WTC11 (cell line): Measurements from ENCODE around the gene DISC1. TPM values are rescaled to one million over a fixed set of nuclear protein-coding genes. Genes with fewer than 3 reads are reported as not detected.

ENCODE experiments used
- ATAC-seq: fragments of 200-7000 bp; cut with Tn5 transposase; 2 replicates; pipeline ENCODE4 v1.10.0; 2021; ENCODE audit warnings: mild to moderate bottlenecking, moderate library complexity
- CTCF ChIA-PET: fragments of 300-600 bp; sonication (Branson Sonifier 250); formaldehyde crosslinking; loops from one replicate; lab custom pipeline; 2021; ENCODE audit warnings: antibody characterized with exemption; lab: Charles Lee
- POLR2A ChIA-PET: fragments of 350-600 bp; sonication (Branson Sonifier 250); formaldehyde crosslinking; loops from one replicate; lab custom pipeline; 2021; ENCODE audit warnings: antibody characterized with exemption; lab: Charles Lee
- DNase-seq: peaks from one replicate; pipeline ENCODE4 v3.0.0; 2021; ENCODE audit warnings: low spot score
- H3K27ac Mint-ChIP-seq: 2 replicates; pipeline ENCODE4 v1.8.0; 2021; ENCODE audit warnings: mixed read lengths
- H3K27me3 Mint-ChIP-seq: 2 replicates; pipeline ENCODE4 v1.8.0; 2021; ENCODE audit warnings: low read depth, mild to moderate bottlenecking, moderate library complexity, mixed read lengths
- H3K36me3 Mint-ChIP-seq: 2 replicates; pipeline ENCODE4 v1.8.0; 2021; ENCODE audit warnings: mixed read lengths
- H3K4me1 Mint-ChIP-seq: 2 replicates; pipeline ENCODE4 v1.8.0; 2022; ENCODE audit warnings: mixed read lengths
- H3K4me3 Mint-ChIP-seq: 2 replicates; pipeline ENCODE4 v1.8.0; 2021; ENCODE audit warnings: mild to moderate bottlenecking, moderate library complexity, mixed read lengths
- H3K9me3 Mint-ChIP-seq: 2 replicates; pipeline ENCODE4 v1.8.0; 2021; ENCODE audit warnings: mixed read lengths
- ATF2 ChIP-seq: sonication (generic); formaldehyde crosslinking; IDR thresholded peaks from 2 replicates; pipeline ENCODE4 v1.8.1; 2022; ENCODE audit warnings: low read depth, missing genetic modification reagents, borderline replicate concordance
- ELF4 ChIP-seq: sonication (generic); formaldehyde crosslinking; IDR thresholded peaks from 2 replicates; pipeline ENCODE4 v1.8.1; 2022; ENCODE audit warnings: low read depth, mild to moderate bottlenecking, moderate library complexity, missing genetic modification reagents
- ETV6 ChIP-seq: sonication (generic); formaldehyde crosslinking; IDR thresholded peaks from 2 replicates; pipeline ENCODE4 v1.8.1; 2022; ENCODE audit warnings: mild to moderate bottlenecking, missing genetic modification reagents
- IRF2 ChIP-seq: sonication (generic); formaldehyde crosslinking; IDR thresholded peaks from 2 replicates; pipeline ENCODE4 v1.8.0; 2022; ENCODE audit warnings: low read depth, missing genetic modification reagents, borderline replicate concordance
- MLX ChIP-seq: sonication (generic); formaldehyde crosslinking; IDR thresholded peaks from 2 replicates; pipeline ENCODE4 v1.8.1; 2023; ENCODE audit warnings: mild to moderate bottlenecking, missing genetic modification reagents, moderate library complexity
- RELA ChIP-seq: sonication (generic); formaldehyde crosslinking; IDR thresholded peaks from 2 replicates; pipeline ENCODE4 v1.8.1; 2022; ENCODE audit warnings: missing genetic modification reagents, mild to moderate bottlenecking, borderline replicate concordance
- SMAD3 ChIP-seq: sonication (generic); formaldehyde crosslinking; IDR thresholded peaks from 2 replicates; pipeline ENCODE4 v1.8.0; 2022; ENCODE audit warnings: missing genetic modification reagents, mild to moderate bottlenecking, borderline replicate concordance
- TCF7 ChIP-seq: sonication (generic); formaldehyde crosslinking; IDR thresholded peaks from 2 replicates; pipeline ENCODE4 v1.8.0; 2022; ENCODE audit warnings: mild to moderate bottlenecking, low read depth, missing genetic modification reagents, moderate library complexity
- USF1 ChIP-seq: sonication (generic); formaldehyde crosslinking; IDR thresholded peaks from 2 replicates; pipeline ENCODE4 v1.8.0; 2022; ENCODE audit warnings: mild to moderate bottlenecking, missing genetic modification reagents
- ZNF138 ChIP-seq: sonication (generic); formaldehyde crosslinking; conservative IDR thresholded peaks from 2 replicates; pipeline ENCODE4 v1.8.1; 2022; ENCODE audit warnings: mild to moderate bottlenecking, moderate library complexity, missing genetic modification reagents
- ZNF219 ChIP-seq: sonication (generic); formaldehyde crosslinking; IDR thresholded peaks from 2 replicates; pipeline ENCODE4 v1.8.0; 2023; ENCODE audit warnings: missing genetic modification reagents, mild to moderate bottlenecking, borderline replicate concordance
- ZNF263 ChIP-seq: sonication (generic); formaldehyde crosslinking; IDR thresholded peaks from 2 replicates; pipeline ENCODE4 v1.8.1; 2022; ENCODE audit warnings: low read depth, mild to moderate bottlenecking, moderate library complexity, missing genetic modification reagents
- ZNF512 ChIP-seq: sonication (generic); formaldehyde crosslinking; IDR thresholded peaks from 2 replicates; pipeline ENCODE4 v1.8.1; 2022; ENCODE audit warnings: missing genetic modification reagents, borderline replicate concordance
- ZNF671 ChIP-seq: fragments of 250-450 bp; sonication (Bioruptor Pico); IDR thresholded peaks from 2 replicates; pipeline ENCODE4 v1.8.0; 2021; ENCODE audit warnings: mild to moderate bottlenecking
- ZSCAN18 ChIP-seq: fragments of 250-450 bp; sonication (Bioruptor Pico); IDR thresholded peaks from 2 replicates; pipeline ENCODE4 v2.1.2; 2022; ENCODE audit warnings: mild to moderate bottlenecking, moderate library complexity
- total RNA-seq: library from RNA; stranded (reverse); gene quantifications from 3 replicates; pipeline ENCODE4 v1.2.3, GENCODE V29; 2021
- TF ChIP-seq, protein P1 (sequence below): sonication (generic); formaldehyde crosslinking; IDR thresholded peaks from 2 replicates; pipeline ENCODE4 v1.8.0; 2022; ENCODE audit warnings: mild to moderate bottlenecking, missing genetic modification reagents
- TF ChIP-seq, protein P2 (sequence below): sonication (generic); formaldehyde crosslinking; IDR thresholded peaks from 2 replicates; pipeline ENCODE4 v1.8.1; 2023; ENCODE audit warnings: mild to moderate bottlenecking, missing genetic modification reagents, borderline replicate concordance
- TF ChIP-seq, protein P3 (sequence below): sonication (generic); formaldehyde crosslinking; IDR thresholded peaks from 2 replicates; pipeline ENCODE4 v1.8.1; 2022; ENCODE audit warnings: low read depth, mild to moderate bottlenecking, moderate library complexity, missing genetic modification reagents, borderline replicate concordance

The DISC1 gene
- total RNA-seq, 1 experiment from 2014 or later = 5.5 TPM

DNA sequence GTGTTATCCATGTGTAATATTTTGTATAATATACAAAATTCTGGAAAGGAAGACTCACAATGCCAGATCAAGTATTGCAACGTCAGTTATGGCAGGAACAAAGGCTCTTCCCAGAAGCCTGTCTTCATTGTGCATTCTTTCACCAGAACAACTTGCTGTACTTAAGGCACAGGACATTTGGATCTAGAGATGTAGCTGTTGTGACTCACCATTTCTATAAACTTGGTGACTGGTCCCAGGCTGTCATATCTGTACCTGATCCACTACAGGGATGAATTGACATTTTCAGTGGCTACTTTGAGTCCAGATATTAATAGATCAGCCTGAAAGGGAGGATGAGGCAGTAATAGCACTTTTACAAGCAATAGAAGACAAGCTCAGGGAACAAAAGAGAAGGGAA lies 299.8 kb downstream of the DISC1 start:
- Mint-ChIP-seq H3K9me3 (no peaks in the 10 kb centered on the region), H3K4me3 (no peak overlapping the region), H3K4me1 (peaks cover 22% of the 10 kb centered on the region), H3K36me3 (no peaks in the 10 kb centered on the region), H3K27me3 (peaks cover 20% of the 10 kb centered on the region), H3K27ac (no peak overlapping the region)
- POLR2A ChIA-PET = no interaction called here
- CTCF ChIA-PET = no interaction called here
- no peak for DNase-seq
- no peak for ATAC-seq
- TF ChIP-seq RELA (CRISPR knock-in tag) = no peak
- no peak for TF ChIP-seq ZNF263 (CRISPR knock-in tag)
- TF ChIP-seq, protein P1, sequence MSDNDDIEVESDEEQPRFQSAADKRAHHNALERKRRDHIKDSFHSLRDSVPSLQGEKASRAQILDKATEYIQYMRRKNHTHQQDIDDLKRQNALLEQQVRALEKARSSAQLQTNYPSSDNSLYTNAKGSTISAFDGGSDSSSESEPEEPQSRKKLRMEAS (CRISPR knock-in tag) = no peak
- TF ChIP-seq ZNF512 = no peak
- no peak for TF ChIP-seq ZSCAN18 (CRISPR knock-in tag)
- TF ChIP-seq ZNF671 = no peak
- TF ChIP-seq, protein P2, sequence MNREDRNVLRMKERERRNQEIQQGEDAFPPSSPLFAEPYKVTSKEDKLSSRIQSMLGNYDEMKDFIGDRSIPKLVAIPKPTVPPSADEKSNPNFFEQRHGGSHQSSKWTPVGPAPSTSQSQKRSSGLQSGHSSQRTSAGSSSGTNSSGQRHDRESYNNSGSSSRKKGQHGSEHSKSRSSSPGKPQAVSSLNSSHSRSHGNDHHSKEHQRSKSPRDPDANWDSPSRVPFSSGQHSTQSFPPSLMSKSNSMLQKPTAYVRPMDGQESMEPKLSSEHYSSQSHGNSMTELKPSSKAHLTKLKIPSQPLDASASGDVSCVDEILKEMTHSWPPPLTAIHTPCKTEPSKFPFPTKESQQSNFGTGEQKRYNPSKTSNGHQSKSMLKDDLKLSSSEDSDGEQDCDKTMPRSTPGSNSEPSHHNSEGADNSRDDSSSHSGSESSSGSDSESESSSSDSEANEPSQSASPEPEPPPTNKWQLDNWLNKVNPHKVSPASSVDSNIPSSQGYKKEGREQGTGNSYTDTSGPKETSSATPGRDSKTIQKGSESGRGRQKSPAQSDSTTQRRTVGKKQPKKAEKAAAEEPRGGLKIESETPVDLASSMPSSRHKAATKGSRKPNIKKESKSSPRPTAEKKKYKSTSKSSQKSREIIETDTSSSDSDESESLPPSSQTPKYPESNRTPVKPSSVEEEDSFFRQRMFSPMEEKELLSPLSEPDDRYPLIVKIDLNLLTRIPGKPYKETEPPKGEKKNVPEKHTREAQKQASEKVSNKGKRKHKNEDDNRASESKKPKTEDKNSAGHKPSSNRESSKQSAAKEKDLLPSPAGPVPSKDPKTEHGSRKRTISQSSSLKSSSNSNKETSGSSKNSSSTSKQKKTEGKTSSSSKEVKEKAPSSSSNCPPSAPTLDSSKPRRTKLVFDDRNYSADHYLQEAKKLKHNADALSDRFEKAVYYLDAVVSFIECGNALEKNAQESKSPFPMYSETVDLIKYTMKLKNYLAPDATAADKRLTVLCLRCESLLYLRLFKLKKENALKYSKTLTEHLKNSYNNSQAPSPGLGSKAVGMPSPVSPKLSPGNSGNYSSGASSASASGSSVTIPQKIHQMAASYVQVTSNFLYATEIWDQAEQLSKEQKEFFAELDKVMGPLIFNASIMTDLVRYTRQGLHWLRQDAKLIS (CRISPR knock-in tag) = no peak
- no peak for TF ChIP-seq ATF2 (CRISPR knock-in tag)
- TF ChIP-seq MLX (CRISPR knock-in tag) = no peak
- TF ChIP-seq ZNF219 (CRISPR knock-in tag) = no peak
- TF ChIP-seq SMAD3 (CRISPR knock-in tag) = no peak
- no peak for TF ChIP-seq USF1 (CRISPR knock-in tag)
- no peak for TF ChIP-seq IRF2 (CRISPR knock-in tag)

DNA sequence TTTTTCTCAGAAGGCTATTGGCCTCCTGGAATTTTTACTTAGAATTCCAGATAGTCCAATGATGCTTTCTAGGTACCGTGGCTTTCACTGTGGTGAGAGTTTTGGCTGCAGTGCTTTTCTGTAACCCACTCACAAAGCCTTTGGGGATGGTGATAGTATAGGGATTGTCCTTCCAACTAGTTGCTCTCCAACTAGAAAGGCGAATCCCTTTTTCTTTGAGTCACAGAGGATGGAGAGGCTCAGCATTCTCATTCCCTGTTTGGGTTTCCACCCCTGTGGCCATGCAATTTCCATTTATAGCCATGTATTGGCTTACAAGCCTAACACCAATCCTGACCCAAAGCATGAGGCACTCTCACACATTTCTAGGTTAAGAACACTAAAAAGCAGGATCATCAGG lies 300.3 kb downstream of the DISC1 start:
- POLR2A ChIA-PET = no interaction called here
- CTCF ChIA-PET = no interaction called here
- TF ChIP-seq ELF4 (CRISPR knock-in tag) (no peak), ZNF671 (no peak), ZSCAN18 (CRISPR knock-in tag) (no peak), ZNF138 (CRISPR knock-in tag) (no peak), ETV6 (CRISPR knock-in tag) (no peak), TCF7 (CRISPR knock-in tag) (no peak), USF1 (CRISPR knock-in tag) (no peak)
- TF ChIP-seq, protein P3, sequence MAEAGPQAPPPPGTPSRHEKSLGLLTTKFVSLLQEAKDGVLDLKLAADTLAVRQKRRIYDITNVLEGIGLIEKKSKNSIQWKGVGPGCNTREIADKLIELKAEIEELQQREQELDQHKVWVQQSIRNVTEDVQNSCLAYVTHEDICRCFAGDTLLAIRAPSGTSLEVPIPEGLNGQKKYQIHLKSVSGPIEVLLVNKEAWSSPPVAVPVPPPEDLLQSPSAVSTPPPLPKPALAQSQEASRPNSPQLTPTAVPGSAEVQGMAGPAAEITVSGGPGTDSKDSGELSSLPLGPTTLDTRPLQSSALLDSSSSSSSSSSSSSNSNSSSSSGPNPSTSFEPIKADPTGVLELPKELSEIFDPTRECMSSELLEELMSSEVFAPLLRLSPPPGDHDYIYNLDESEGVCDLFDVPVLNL (CRISPR knock-in tag) = no peak
- TF ChIP-seq, all 79 proteins: peak for 0
- Mint-ChIP-seq H3K4me1 (peaks cover 22% of the 10 kb centered on the region), H3K27ac (no peak overlapping the region), H3K4me3 (no peak overlapping the region), H3K36me3 (peaks cover 2% of the 10 kb centered on the region; the same call in 1 of the 2 replicates), H3K27me3 (peaks cover 20% of the 10 kb centered on the region), H3K9me3 (peaks cover 3% of the 10 kb centered on the region)
- no peak for ATAC-seq
- DNase-seq = no peak
